H9 (cell line): ENCODE measurements around the gene NSG1. TPM values are rescaled to one million over a fixed set of nuclear protein-coding genes. Genes with fewer than 3 reads are reported as not detected.

Source experiments
- DNase-seq: peaks from one replicate; pipeline ENCODE4 v3.0.0-alpha.2; 2017
- H2AFZ ChIP-seq: one replicate; pipeline ENCODE4 v1.6.1; 2013; ENCODE audit warnings: mild to moderate bottlenecking, low read length, control low read depth, moderate library complexity
- H2AK5ac ChIP-seq: 2 replicates; pipeline ENCODE4 v1.6.1; 2013; ENCODE audit warnings: low read length, control low read depth, mixed read lengths; ENCODE audit not compliant: insufficient read length
- H2BK120ac ChIP-seq: one replicate; pipeline ENCODE4 v1.6.1; 2013; ENCODE audit warnings: low read depth, mild to moderate bottlenecking, low read length, control low read depth, inconsistent platforms; ENCODE audit not compliant: poor library complexity, severe bottlenecking
- H2BK12ac ChIP-seq: 2 replicates; pipeline ENCODE4 v1.6.1; 2013; ENCODE audit warnings: low read length, control low read depth, mixed read lengths, low read depth; ENCODE audit not compliant: insufficient read length
- H2BK15ac ChIP-seq: 2 replicates; pipeline ENCODE4 v1.6.1; 2013; ENCODE audit warnings: low read depth, low read length, control low read depth
- H2BK20ac ChIP-seq: one replicate; pipeline ENCODE4 v1.6.1; 2013; ENCODE audit warnings: low read depth, mild to moderate bottlenecking, low read length, control low read depth, inconsistent platforms; ENCODE audit not compliant: poor library complexity, severe bottlenecking
- H2BK5ac ChIP-seq: 2 replicates; pipeline ENCODE4 v1.6.1; 2013; ENCODE audit warnings: low read length, control low read depth, mixed read lengths; ENCODE audit not compliant: insufficient read length
- H3K14ac ChIP-seq: 2 replicates; pipeline ENCODE4 v1.6.1; 2013; ENCODE audit warnings: low read length, control low read depth; ENCODE audit not compliant: insufficient read depth
- H3K18ac ChIP-seq: 2 replicates; pipeline ENCODE4 v1.6.1; 2013; ENCODE audit warnings: low read depth, mild to moderate bottlenecking, mixed read lengths, low read length, control low read depth; ENCODE audit not compliant: insufficient read length
- H3K23ac ChIP-seq: 2 replicates; pipeline ENCODE4 v1.6.1; 2013; ENCODE audit warnings: low read length, control low read depth, mixed read lengths, low read depth; ENCODE audit not compliant: insufficient read length
- H3K23me2 ChIP-seq: 2 replicates; pipeline ENCODE4 v1.6.1; 2013; ENCODE audit warnings: low read depth, mild to moderate bottlenecking, mixed read lengths, low read length, control low read depth; ENCODE audit not compliant: insufficient read length, poor library complexity, severe bottlenecking
- H3K27ac ChIP-seq: 2 replicates; pipeline ENCODE4 v1.5.1; 2013; ENCODE audit warnings: low read length, control low read depth, mixed read lengths, low read depth; ENCODE audit not compliant: insufficient read length
- H3K27me3 ChIP-seq: 2 replicates; pipeline ENCODE4 v1.6.1; 2013; ENCODE audit warnings: low read length, control low read depth, inconsistent platforms; ENCODE audit not compliant: insufficient read depth
- H3K4ac ChIP-seq: 2 replicates; pipeline ENCODE4 v1.6.1; 2013; ENCODE audit warnings: low read depth, mild to moderate bottlenecking, control low read depth, inconsistent platforms, low read length, moderate library complexity
- H3K4me1 ChIP-seq: 2 replicates; pipeline ENCODE4 v1.6.1; 2013; ENCODE audit warnings: low read length, control low read depth, inconsistent platforms; ENCODE audit not compliant: insufficient read depth
- H3K4me2 ChIP-seq: 2 replicates; pipeline ENCODE4 v1.6.1; 2013; ENCODE audit warnings: low read length, control low read depth, mixed read lengths; ENCODE audit not compliant: insufficient read length, insufficient read depth
- H3K56ac ChIP-seq: 2 replicates; pipeline ENCODE4 v1.6.1; 2013; ENCODE audit warnings: low read depth, mild to moderate bottlenecking, mixed read lengths, low read length, control low read depth; ENCODE audit not compliant: insufficient read length
- H3K79me1 ChIP-seq: 2 replicates; pipeline ENCODE4 v1.6.1; 2013; ENCODE audit warnings: low read depth, mild to moderate bottlenecking, moderate library complexity, low read length, control low read depth, inconsistent platforms; ENCODE audit not compliant: insufficient read depth, poor library complexity, severe bottlenecking
- H3K79me2 ChIP-seq: 2 replicates; pipeline ENCODE4 v1.6.1; 2013; ENCODE audit warnings: low read length, control low read depth, inconsistent platforms; ENCODE audit not compliant: insufficient read depth
- H3K9ac ChIP-seq: 2 replicates; pipeline ENCODE4 v1.6.1; 2013; ENCODE audit warnings: low read length, control low read depth, mixed read lengths; ENCODE audit not compliant: insufficient read length; ENCODE audit errors: extremely low read depth
- H3K9me3 ChIP-seq: one replicate; pipeline ENCODE4 v1.6.1; 2013; ENCODE audit warnings: low read depth, low read length, inconsistent platforms; ENCODE audit not compliant: control insufficient read depth
- H3T11ph ChIP-seq: one replicate; pipeline ENCODE4 v1.6.1; 2013; ENCODE audit warnings: mild to moderate bottlenecking, low read length, control low read depth, inconsistent platforms
- H4K20me1 ChIP-seq: one replicate; pipeline ENCODE4 v1.6.1; 2013; ENCODE audit not compliant: control insufficient read depth, insufficient read length, insufficient read depth
- H4K5ac ChIP-seq: 2 replicates; pipeline ENCODE4 v1.6.1; 2013; ENCODE audit warnings: low read depth, mild to moderate bottlenecking, mixed read lengths, low read length, control low read depth; ENCODE audit not compliant: insufficient read length
- H4K8ac ChIP-seq: replicated peaks from 2 replicates; pipeline ENCODE4 v1.6.1; 2013; ENCODE audit warnings: low read length, control low read depth, mixed read lengths, low read depth; ENCODE audit not compliant: insufficient read length
- H4K91ac ChIP-seq: 2 replicates; pipeline ENCODE4 v1.6.1; 2013; ENCODE audit warnings: low read depth, mild to moderate bottlenecking, moderate library complexity, mixed read lengths, low read length, control low read depth; ENCODE audit not compliant: insufficient read length
- H3K27ac Mint-ChIP-seq, 3 experiments: 2 replicates in 2 of 3; 3 replicates in 1 of 3; pipeline ENCODE4 v1.8.0; 2020 to 2021; ENCODE audit warnings: mixed read lengths in 3 of 3, mild to moderate bottlenecking in 1 of 3, moderate library complexity in 1 of 3
- H3K27me3 Mint-ChIP-seq: 2 replicates; pipeline ENCODE4 v1.8.0; 2021; ENCODE audit warnings: low read depth, mild to moderate bottlenecking, moderate library complexity, mixed read lengths
- H3K36me3 Mint-ChIP-seq, 3 experiments: 2 replicates in 2 of 3; 3 replicates in 1 of 3; pipeline ENCODE4 v1.8.0; 2020 to 2021; ENCODE audit warnings: low read depth in 3 of 3, mixed read lengths in 3 of 3; ENCODE audit not compliant: insufficient read depth in 1 of 3
- H3K4me1 Mint-ChIP-seq, 2 experiments: 2 replicates each; pipeline ENCODE4 v1.8.0; 2020; ENCODE audit warnings: mixed read lengths in 2 of 2
- H3K4me3 Mint-ChIP-seq, 2 experiments: 2 replicates in 1 of 2; 3 replicates in 1 of 2; pipeline ENCODE4 v1.8.0; 2020 to 2021; ENCODE audit warnings: mild to moderate bottlenecking in 2 of 2, mixed read lengths in 2 of 2, moderate library complexity in 1 of 2
- H3K9me3 Mint-ChIP-seq, 2 experiments: 2 replicates in 1 of 2; 3 replicates in 1 of 2; pipeline ENCODE4 v1.8.0; 2020; ENCODE audit warnings: mild to moderate bottlenecking in 2 of 2, mixed read lengths in 2 of 2, moderate library complexity in 1 of 2
- WGBS: extraction: QIAGEN DNeasy Blood & Tissue Kit; methylation state at CpG from one replicate; pipeline ENCODE4 v1.1.7; 2013; ENCODE audit warnings: missing lambda C conversion rate, low lambda C conversion rate, mixed read lengths; ENCODE audit not compliant: insufficient read length; ENCODE audit errors: extremely low coverage; 5-methylcytosine and 5-hydroxymethylcytosine counted together
- total RNA-seq: library from RNA; stranded (reverse); gene quantifications from 2 replicates; pipeline ENCODE4 v1.2.1, GENCODE V29; 2021
- TF ChIP-seq, protein P1 (sequence below): fragments of 200-600 bp; sonication (generic); conservative IDR thresholded peaks from 3 replicates; pipeline ENCODE4 v1.8.0; 2021; ENCODE audit warnings: antibody characterized with exemption, mild to moderate bottlenecking

The NSG1 gene
- total RNA-seq, 1 experiment from 2014 or later: 9.3 TPM

DNA sequence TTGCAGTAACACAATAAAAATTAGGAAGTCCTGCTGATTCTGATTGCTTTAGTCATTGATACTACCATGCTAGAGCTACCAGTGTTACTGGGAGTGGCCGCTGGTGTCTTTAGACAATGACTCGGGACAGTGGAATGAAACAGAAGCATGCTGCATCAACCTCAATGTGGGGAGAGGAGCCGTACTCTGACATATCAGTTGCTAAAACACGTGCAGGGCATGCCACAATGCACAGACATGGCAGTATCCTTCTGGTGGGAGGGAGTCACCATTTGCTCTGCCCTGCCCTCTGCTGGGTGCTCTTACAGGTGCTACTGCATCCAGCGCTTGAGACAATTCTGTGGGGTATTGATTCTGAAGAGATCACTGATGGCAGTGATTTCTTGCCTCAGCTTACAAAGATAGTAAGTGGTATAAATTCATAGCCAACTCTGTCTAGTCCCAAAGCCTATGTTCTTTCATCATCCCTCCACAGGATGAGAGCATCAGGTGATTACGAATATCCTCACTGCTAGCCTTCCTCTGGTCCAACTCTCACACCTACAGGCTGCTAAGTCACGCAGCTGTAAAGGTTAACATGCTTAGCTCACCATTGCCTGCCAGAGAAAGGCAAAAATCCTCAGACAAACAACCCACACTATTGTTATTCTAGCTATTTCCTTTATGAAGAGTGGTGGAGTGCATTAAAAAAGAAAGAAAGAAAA is 43.7 kb downstream of the NSG1 start:
- no CpG with 5 or more reads among the region's 7 CpGs for WGBS
- Histone ChIP-seq H3K79me2 (no peaks in the 10 kb centered on the region), H2BK20ac (no peak overlapping the region), H3K27ac (no peak overlapping the region), H3K4ac (no peak overlapping the region), H4K5ac (no peak overlapping the region), H3K79me1 (no peaks in the 10 kb centered on the region), H4K20me1 (no peaks in the 10 kb centered on the region), H3K9ac (no peak overlapping the region), H3K56ac (no peak overlapping the region), H3K23me2 (no peaks in the 10 kb centered on the region), H2BK12ac (no peak overlapping the region), H4K91ac (no peak overlapping the region), H2AFZ (no peak overlapping the region), H3K9me3 (no peaks in the 10 kb centered on the region), H3K4me1 (peaks cover 19% of the 10 kb centered on the region), H2BK5ac (no peak overlapping the region), H3K4me2 (no peak overlapping the region), H3K14ac (no peak overlapping the region), H4K8ac (no peak overlapping the region), H3K18ac (no peak overlapping the region), H2BK15ac (no peak overlapping the region), H3T11ph (no peak overlapping the region), H3K23ac (no peak overlapping the region), H2AK5ac (no peak overlapping the region), H2BK120ac (no peak overlapping the region), H3K27me3 (no peaks in the 10 kb centered on the region)
- no peak overlapping the region for H3K27ac Mint-ChIP-seq
- TF ChIP-seq, protein P1, sequence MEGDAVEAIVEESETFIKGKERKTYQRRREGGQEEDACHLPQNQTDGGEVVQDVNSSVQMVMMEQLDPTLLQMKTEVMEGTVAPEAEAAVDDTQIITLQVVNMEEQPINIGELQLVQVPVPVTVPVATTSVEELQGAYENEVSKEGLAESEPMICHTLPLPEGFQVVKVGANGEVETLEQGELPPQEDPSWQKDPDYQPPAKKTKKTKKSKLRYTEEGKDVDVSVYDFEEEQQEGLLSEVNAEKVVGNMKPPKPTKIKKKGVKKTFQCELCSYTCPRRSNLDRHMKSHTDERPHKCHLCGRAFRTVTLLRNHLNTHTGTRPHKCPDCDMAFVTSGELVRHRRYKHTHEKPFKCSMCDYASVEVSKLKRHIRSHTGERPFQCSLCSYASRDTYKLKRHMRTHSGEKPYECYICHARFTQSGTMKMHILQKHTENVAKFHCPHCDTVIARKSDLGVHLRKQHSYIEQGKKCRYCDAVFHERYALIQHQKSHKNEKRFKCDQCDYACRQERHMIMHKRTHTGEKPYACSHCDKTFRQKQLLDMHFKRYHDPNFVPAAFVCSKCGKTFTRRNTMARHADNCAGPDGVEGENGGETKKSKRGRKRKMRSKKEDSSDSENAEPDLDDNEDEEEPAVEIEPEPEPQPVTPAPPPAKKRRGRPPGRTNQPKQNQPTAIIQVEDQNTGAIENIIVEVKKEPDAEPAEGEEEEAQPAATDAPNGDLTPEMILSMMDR: peak; percentile 89
- H3K27me3 Mint-ChIP-seq: peaks cover 6% of the 10 kb centered on the region
- no peaks in the 10 kb centered on the region for H3K9me3 Mint-ChIP-seq
- H3K4me1 Mint-ChIP-seq: peaks cover 31 to 35% of the 10 kb centered on the region in 2 experiments
- peak; percentile 74 for DNase-seq
- H3K4me3 Mint-ChIP-seq: no peak overlapping the region
- peaks cover 0 to 2% (median 0%) of the 10 kb centered on the region in 3 experiments; a peak in 3 of 7 replicates for H3K36me3 Mint-ChIP-seq
